HG03432 (cell line): ENCODE measurements around the gene CC2D2B.
"Not testable (repeated sequence)": the region's sequence is repeated elsewhere in the genome, so short reads cannot be mapped to it uniquely, and the experiment has no call there.

Experiments used
- ATAC-seq: cut with Tn5 transposase; IDR thresholded peaks from one replicate; pipeline ENCODE4 v1.9.1; 2021; ENCODE audit warnings: mild to moderate bottlenecking, moderate library complexity; ENCODE audit not compliant: unreplicated experiment

The CC2D2B gene, protein sequence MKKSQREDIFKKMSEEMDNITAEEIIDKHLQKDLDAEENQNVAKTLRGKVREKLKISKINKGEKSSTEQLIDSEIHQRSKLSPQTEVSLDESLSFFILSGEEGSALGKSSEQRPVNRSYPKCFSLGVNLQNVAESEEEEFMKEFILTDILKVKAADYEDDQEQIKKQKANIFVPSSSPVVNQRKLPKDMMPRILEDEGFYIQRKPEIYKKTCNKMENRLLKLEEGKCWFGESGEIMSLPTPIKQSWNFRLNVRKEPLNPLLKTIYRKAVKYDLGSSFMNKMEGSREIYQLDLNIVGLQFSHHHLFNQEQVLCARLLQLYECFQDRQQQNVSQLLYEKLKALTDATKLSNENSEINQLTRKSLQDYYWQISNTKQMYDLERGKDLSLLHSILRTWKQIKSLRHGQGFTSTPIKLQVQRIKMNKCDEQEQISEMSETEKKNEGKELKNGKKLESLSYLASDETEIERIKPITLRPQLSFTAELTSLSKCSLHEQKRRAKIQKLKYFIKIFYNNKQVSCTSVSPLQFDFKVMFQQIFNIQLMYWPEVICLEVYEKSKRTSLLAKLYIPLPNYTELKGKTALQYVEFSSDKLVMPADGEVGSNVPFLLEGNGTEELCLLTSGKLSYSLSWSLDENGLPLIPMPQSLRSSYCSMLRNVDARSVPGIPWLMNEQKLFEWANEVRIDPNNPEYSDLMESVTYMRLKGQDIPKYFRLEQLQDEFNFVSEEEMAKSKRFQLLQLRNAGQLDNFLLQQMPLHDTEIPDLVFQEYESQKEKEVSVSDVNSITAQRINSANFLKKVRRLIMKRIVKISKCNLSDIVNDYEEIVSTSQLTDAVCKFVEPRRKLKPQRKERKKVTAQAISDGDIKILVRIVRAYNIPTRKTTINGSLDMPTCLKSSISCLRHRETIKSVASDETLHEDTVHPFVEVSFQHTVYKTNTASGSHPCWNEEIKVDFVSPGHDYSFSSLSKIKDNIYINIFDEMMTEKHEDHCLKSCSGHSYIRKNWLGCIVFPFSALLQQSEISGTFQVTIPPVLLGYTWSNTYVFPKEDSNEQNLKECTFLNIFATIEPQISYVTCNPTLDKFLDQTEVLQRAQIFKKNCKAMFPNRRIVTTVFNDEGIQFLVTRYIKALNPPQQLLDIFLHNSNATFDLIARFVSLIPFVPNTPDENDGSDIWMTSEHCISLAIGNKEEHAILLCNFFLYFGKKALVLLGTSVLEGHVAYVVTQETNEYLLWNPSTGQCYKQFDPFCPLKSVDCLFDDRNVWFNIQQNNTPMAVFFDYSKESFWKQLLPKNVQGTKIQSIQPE (N-terminal part only)

GRCh38 chr10:95907456-95908253, at the start of gene CC2D2B:
Gene CC2D2B (plus strand): TSS chr10:95907975. CDS start chr10:95911324, 3,349 bp downstream.
- ATAC-seq: peak; percentile 95

DNA sequence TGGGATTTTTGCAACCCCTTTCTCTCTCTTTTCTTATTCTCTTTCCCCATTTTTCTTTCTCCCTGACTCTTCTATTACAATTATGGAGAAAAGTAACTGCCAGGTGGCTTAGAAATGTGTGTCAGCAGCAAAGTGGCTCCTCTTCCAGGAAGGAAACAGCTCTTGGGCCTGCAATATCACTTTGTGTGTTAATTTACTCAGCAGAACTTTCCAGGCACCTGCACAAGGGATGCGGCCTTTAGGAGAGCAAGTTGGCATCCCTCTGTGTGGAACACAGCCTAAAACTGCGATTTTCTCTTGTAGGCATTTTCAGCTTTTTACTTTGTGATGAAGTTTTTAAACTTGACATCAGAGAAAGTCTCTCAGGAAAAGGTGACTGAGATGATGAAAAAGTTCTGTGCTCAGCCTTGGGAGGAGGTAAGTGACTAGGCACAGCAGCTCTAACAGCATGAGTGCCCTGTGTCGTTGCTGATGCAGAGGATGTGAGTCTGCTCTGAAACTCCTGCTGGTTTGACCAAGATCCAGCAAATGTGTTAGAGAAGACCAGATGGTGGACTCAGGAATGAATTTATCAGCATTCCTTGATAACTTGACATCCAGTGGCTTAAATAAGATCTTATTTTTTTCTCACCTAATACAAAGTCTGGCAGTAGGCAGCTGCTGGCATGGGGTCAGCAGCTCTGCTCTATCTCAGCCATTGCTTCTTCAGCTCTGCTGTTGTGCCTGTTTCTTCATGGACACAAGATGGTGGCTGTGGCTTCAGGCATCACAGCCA, 47.4 kb upstream of the CC2D2B start:
- ATAC-seq: no peak

GRCh38 chr10:95861386-95861785, 46.4 kb upstream of the CC2D2B start:
- ATAC-seq: no peak

GRCh38 chr10:95864906-95865813, 42.6 kb upstream of the CC2D2B start:
- ATAC-seq: peak; percentile 93

GRCh38 chr10:95865814-95866466, 41.8 kb upstream of the CC2D2B start:
- no peak for ATAC-seq

DNA sequence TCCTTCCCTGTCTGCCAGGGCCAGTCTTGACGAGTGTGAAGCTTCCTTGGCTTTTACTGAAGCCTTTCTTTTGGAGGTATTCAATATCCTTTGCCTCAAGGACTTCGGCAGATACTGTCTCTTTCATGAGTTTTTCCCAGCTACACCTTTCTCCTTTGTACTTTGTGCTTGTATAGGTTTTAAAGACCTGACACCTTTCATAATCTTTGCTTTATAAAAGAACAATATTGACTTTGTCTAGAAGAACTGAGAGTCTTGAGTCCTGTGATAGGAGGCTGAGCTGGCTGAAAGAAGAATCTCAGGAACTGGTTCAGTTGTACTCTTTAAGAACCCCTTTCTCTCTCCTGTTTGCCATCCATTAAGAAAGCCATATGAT, 41.3 kb upstream of the CC2D2B start:
- no peak for ATAC-seq

GRCh38 chr10:95867866-95868265, 39.9 kb upstream of the CC2D2B start:
- no peak for ATAC-seq

DNA sequence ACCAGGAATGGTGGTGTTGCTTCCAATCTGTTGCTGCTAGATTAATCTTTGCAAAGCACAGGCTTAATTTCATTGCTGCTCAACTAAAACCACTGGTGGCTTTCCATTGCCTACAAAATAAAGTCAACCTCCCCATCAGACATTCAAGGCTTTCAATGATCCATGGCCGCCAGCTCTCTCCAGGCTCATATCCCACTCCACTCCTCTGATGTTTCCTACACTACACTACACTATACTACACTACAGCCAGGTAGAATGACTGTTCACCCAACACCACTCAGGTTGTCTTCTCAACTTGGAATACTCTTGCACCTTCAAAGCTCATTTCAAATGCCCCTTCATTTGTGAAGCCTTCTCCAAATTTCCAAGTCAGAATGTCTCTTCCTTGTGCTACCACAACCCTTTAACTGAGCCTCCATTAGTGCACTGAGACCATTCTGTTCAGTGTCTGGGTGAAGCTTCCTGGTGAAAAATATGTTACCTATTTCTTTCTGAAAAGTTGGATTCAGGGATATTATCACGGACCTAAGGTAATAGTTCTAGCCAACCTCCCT, 35.5 kb upstream of the CC2D2B start:
- ATAC-seq: no peak

GRCh38 chr10:95873139-95873538, 34.6 kb upstream of the CC2D2B start:
- ATAC-seq: no peak

DNA sequence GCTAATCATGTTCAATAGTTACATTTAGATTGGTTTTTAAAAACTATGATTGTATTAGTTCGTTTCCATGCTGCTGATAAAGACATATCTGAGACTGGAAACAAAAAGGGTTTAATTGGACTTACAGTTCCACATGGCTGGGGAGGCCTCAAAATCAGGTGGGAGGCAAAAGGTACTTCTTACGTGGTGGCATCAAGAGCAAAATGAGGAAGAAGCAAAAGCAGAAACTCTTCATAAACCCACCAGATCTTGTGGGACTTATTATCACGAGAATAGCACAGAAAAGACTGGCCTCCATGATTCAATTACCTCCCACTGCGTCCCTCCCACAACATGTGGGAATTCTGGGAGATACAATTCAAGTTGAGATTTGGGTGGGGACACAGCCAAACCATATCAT, 34.1 kb upstream of the CC2D2B start:
- ATAC-seq: no peak

GRCh38 chr10:95874783-95875182, 33.0 kb upstream of the CC2D2B start:
- ATAC-seq: not testable (repeated sequence)

DNA sequence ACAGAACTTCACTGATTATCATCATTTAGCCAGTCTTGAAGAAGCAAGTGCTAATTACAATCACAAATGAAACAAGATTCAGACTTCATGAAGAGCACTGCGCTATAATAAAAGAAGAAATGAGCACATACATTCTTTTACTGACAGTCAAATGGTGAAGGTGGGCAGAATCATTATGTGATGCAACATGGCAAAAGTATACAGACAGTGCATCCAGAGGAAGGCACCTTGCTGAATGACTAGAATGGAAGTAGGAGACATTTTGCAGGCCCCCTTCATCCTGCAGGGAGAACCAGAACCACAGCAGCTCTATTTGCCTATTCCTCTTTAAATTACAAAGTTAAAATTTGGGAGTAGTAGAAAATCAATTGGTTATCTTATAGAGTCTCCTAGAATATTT, 31.0 kb upstream of the CC2D2B start:
- ATAC-seq: no peak

GRCh38 chr10:95877881-95878280, 29.9 kb upstream of the CC2D2B start:
- ATAC-seq: no peak

GRCh38 chr10:95880704-95881103, 27.1 kb upstream of the CC2D2B start:
- ATAC-seq: peak; percentile 62

DNA sequence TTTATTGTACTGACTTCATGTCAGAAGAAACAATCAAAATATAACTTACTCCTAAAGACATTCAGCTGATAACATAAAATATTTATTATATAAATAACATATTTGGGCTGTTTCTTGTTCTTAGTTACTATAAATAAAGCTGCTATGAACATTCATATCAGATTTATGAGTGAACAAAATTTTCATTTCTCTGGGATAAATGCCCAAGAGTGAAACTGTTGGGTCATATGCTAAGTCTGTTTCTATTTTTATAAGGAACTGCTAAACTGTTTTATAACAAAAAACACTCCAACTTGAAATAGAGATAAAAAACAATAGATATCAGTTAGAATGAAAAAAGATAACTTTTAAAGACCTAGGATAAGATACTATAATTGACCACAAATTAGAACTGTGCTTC, 26.5 kb upstream of the CC2D2B start:
- ATAC-seq: no peak

DNA sequence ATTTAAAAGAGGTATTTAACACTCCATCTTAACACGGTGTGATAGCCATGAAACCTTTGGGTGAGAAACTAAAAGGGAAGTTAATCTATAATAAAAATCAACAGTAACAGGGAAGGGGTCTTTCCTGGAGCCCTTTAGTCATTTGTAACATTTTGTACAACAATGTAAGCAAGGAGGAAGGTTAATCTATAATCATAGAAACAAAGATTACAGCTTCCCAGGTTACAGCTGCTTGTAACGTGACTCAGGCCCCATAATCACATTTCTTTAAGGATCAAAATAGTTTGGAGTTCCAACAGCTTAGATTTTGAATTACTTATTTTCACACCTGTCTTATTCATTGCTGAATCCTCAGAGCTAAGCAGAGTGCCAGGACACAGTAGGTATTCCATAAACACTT, 17.9 kb upstream of the CC2D2B start:
- ATAC-seq: no peak

GRCh38 chr10:95896071-95896850, 11.5 kb upstream of the CC2D2B start:
- no peak for ATAC-seq
